Measurements from ENCODE around the gene MCFD2. TPM values are rescaled to one million over a fixed set of nuclear protein-coding genes. Genes with fewer than 3 reads are reported as not detected.

MCFD2 gene
- total RNA-seq, 1 donor from 2014 or later = 82.0 TPM

DNA sequence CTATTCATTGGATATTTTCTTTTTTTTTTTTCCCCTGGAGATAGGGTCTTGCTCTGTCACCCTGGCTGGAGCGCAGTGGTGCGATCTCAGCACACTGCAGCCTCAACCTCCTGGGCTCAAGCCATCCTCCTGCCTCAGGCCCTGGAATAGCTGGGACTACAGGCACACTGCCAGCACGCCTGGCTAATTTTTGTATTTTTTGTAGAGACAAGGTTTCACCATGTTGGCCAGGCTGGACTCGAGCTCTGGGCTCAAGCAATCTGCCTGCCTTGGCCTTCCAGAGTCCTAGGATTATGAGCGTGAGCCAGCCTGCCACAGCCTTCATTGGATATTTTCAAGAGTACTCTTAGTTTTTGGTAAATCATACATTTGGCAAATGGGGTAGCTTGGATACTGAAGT lies 9.0 kb upstream of the MCFD2 start:
- H3K27me3 Mint-ChIP-seq (ENCODE audit: low read depth) = no peaks in the 10 kb centered on the region
- TF ChIP-seq CTCF (IDR thresholded peaks at IDR 0.05; ENCODE audit: unreplicated experiment) = no peak
- H3K36me3 Mint-ChIP-seq = peaks cover 18% of the 10 kb centered on the region
- no peaks in the 10 kb centered on the region for H3K4me1 Mint-ChIP-seq
- DNase-seq (ENCODE audit: low spot score in 2 of 2, unreplicated experiment in 2 of 2) = no peak
- no peak overlapping the region for H3K27ac Mint-ChIP-seq
- H3K4me3 Mint-ChIP-seq = no peak overlapping the region
- peaks cover 19% of the 10 kb centered on the region for H3K9me3 Mint-ChIP-seq

GRCh38 chr2:46924038-46924437 lies 8.4 kb upstream of the MCFD2 start:
- Mint-ChIP-seq H3K4me1 (no peaks in the 10 kb centered on the region), H3K27me3 (ENCODE audit: low read depth) (no peaks in the 10 kb centered on the region), H3K9me3 (peaks cover 17% of the 10 kb centered on the region), H3K36me3 (peaks cover 18% of the 10 kb centered on the region), H3K27ac (no peak overlapping the region), H3K4me3 (no peak overlapping the region)
- no peak for TF ChIP-seq CTCF (IDR thresholded peaks at IDR 0.05; ENCODE audit: unreplicated experiment)
- DNase-seq (ENCODE audit: low spot score in 2 of 2, unreplicated experiment in 2 of 2) = no peak

DNA sequence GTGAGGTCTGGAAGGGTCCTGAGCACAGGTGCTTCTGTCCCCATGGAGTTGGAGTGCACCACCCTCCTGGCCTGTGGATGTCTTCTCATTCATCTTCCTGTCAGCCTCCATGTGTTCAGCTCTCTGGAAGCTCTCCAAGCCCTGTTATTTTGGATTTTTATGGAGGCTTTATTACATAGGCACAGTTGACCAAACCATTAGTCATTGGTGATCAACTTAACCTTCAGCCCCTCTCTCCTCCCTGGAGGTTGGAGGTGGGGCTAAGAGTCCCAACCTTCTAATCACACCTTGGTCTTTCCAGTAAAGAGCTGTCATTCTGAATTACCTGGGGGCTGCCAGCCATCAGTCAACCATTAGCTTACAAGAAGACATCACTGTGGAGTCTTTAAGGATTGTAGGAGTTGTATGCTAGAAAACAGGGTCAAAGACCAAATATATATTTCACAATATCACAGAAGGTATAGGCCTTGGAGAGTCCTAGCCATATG lies 7.5 kb upstream of the MCFD2 start:
- DNase-seq (ENCODE audit: low spot score in 2 of 2, unreplicated experiment in 2 of 2) = no peak
- no peaks in the 10 kb centered on the region for H3K4me1 Mint-ChIP-seq
- no peak overlapping the region for H3K27ac Mint-ChIP-seq
- peaks cover 17% of the 10 kb centered on the region for H3K36me3 Mint-ChIP-seq
- H3K4me3 Mint-ChIP-seq = no peak overlapping the region
- no peak for TF ChIP-seq CTCF (IDR thresholded peaks at IDR 0.05; ENCODE audit: unreplicated experiment)
- H3K27me3 Mint-ChIP-seq (ENCODE audit: low read depth) = no peaks in the 10 kb centered on the region
- H3K9me3 Mint-ChIP-seq = peaks cover 17% of the 10 kb centered on the region

DNA sequence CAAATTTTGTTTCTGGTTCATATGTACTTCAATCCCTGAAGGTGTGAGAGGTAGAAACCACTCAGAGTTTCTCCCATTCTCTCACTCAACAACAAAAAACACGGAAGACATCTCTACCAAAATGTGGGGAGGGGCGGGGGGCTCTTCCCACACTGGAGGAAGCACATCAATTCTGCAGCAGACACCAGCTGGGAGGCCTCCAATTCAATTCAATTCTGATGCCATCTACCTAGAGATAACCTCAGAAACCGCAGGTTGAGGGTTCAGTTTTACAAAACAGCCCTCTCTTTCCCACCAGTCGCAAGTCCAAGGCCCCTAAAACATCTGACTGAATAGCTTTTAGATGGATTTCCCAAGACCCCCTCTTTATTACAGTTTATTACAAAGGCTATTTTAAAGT lies 7.0 kb upstream of the MCFD2 start:
- peaks cover 17% of the 10 kb centered on the region for H3K9me3 Mint-ChIP-seq
- no peaks in the 10 kb centered on the region for H3K27me3 Mint-ChIP-seq (ENCODE audit: low read depth)
- no peak overlapping the region for H3K27ac Mint-ChIP-seq
- peaks cover 16% of the 10 kb centered on the region for H3K36me3 Mint-ChIP-seq
- H3K4me1 Mint-ChIP-seq = peaks cover 4% of the 10 kb centered on the region
- DNase-seq (ENCODE audit: low spot score in 2 of 2, unreplicated experiment in 2 of 2) = no peak
- no peak overlapping the region for H3K4me3 Mint-ChIP-seq
- no peak for TF ChIP-seq CTCF (IDR thresholded peaks at IDR 0.05; ENCODE audit: unreplicated experiment)

DNA sequence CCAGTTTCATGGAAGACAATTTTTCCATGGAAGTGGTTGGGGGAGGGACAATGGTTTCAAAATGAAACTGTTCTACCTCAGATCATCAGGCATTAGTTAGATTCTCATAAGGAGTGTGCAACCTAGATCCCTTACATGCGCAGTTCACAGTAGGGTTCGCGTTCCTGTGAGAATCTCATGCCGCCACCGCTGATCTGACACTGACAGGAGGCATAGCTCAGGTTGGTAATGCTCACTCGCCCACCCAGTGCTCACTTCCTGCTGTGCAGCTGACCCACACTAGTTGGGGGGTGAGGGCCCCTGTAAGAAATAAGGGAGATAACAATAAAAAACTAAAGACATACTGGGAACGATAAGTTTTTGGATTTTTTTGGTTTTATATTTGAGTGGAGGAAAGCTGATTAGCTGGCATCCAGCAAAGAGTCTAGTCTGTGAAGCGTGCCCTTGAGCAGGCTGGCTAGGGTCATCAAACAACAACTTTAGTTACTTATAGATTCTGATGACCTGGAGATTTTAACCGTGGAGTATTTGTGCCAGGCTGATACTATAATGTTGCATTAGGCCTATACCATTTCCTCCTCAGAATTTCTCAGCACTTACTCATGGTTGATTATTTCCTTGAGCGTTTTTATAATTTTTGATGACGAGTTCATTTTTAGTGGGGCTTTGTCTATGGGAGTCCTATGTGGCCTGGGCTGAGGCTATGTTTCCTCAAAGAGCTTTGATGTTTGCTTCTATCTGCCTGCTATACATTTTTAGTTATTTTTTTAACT lies 6.3 kb upstream of the MCFD2 start:
- H3K4me1 Mint-ChIP-seq = peaks cover 8% of the 10 kb centered on the region

More for the DNA sequence above, 6.3 kb upstream of the MCFD2 start:
- peaks cover 12% of the 10 kb centered on the region for H3K36me3 Mint-ChIP-seq
- peak overlapping the region; percentile 16 for H3K27ac Mint-ChIP-seq
- H3K4me3 Mint-ChIP-seq = no peak overlapping the region
- H3K27me3 Mint-ChIP-seq (ENCODE audit: low read depth) = no peaks in the 10 kb centered on the region
- peaks cover 14% of the 10 kb centered on the region for H3K9me3 Mint-ChIP-seq
- DNase-seq (ENCODE audit: low spot score in 2 of 2, unreplicated experiment in 2 of 2) = no peak
- TF ChIP-seq CTCF (IDR thresholded peaks at IDR 0.05; ENCODE audit: unreplicated experiment) = no peak
